Activated CD4-positive, CD25-positive, alpha-beta regulatory T cell treated with anti-CD3 and anti-CD28 coated beads, Interleukin-2, amount 50 U/mL, for 72 hours (primary cell): ENCODE results near the gene CASP8AP2.
"Not testable (repeated sequence)": the region's sequence is repeated elsewhere in the genome, so short reads cannot be mapped to it uniquely, and the experiment has no call there.

Experiments
- DNase-seq: peaks from one replicate; pipeline ENCODE4 v3.0.0; 2021

The CASP8AP2 gene

GRCh38 chr6:89888871-89889270 lies 59.2 kb downstream of the CASP8AP2 start:
- DNase-seq = no peak

GRCh38 chr6:89890845-89891528 lies 61.3 kb downstream of the CASP8AP2 start:
- DNase-seq = not testable (repeated sequence)

- DNase-seq = not testable (repeated sequence)
Measured at GRCh38 chr6:89892577-89892976, 62.9 kb downstream of the CASP8AP2 start.

- DNase-seq = no peak
Measured at GRCh38 chr6:89894169-89894568, 64.5 kb downstream of the CASP8AP2 start, which contains the start of gene GJA10. Gene GJA10 (plus strand): TSS chr6:89894469. CDS start chr6:89894469, 0 bp downstream.

GRCh38 chr6:89895276-89895874 lies 65.7 kb downstream of the CASP8AP2 start:
- DNase-seq = no peak

- not testable (repeated sequence) for DNase-seq
Measured at GRCh38 chr6:89910001-89910901, 80.6 kb downstream of the CASP8AP2 start.

GRCh38 chr6:89910902-89911240 lies 81.2 kb downstream of the CASP8AP2 start:
- DNase-seq = no peak

- no peak for DNase-seq
Measured at GRCh38 chr6:89916136-89916920, 86.6 kb downstream of the CASP8AP2 start.

GRCh38 chr6:89917216-89917615 lies 87.5 kb downstream of the CASP8AP2 start:
- no peak for DNase-seq

GRCh38 chr6:89917801-89918366 lies 88.2 kb downstream of the CASP8AP2 start:
- no peak for DNase-seq
